ENCODE results near the gene RASGEF1C.

The RASGEF1C gene

DNA sequence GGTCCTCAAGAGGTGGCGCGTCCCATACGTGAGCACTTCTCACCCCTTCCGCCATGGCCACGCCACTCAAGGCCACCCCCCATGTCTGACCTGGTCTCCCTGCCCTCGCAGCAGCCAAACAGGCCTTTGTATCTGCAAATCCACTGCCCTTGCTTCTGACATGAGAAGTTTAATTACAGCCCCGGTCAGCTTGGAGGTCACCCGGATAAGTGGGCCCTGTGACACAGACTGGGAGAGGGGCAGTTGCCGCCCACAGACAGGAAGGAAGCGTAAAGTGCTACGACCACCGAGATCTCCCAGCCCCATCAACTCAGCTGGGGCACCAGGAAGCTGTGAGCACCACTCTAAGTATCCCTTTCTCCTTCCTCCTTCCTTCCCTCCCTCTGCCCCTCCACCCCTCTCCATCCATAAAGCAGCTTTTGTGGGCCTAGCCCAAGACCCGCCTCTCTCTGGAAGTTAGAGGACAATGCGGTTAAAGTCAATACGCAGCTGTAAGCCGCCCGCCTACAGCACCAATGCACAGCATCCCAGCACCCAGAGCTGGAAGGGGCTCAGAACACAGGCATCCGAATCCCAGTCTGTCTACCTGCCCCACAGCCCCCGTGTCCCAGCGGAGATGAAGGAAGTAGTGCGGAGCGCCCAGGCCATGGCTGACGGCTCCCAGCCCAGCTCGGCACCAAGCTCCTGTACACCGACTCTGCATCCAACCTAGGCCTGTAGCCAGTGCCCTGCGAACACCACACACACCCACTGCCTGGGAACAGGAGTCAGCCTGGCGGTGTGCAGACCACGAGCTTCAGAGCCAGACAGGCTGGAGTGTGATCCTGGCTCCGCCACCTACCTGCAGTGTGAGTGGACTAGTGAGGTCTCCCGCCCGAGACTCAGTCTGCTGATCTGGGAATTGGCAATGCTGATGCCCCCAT, 92.7 kb downstream of the RASGEF1C start:
- H3K4me1 ChIP-seq (ENCODE audit: control insufficient read depth, insufficient read depth, low read length): no peaks in the 10 kb centered on the region
- H3K36me3 ChIP-seq (ENCODE audit: control insufficient read depth, insufficient read depth, low read length): no peaks in the 10 kb centered on the region
- no peak overlapping the region for H3K9ac ChIP-seq (ENCODE audit: low read length)
- H3K27me3 ChIP-seq (ENCODE audit: control insufficient read depth, insufficient read depth, low read length): no peaks in the 10 kb centered on the region
- no peaks in the 10 kb centered on the region for H3K9me3 ChIP-seq (ENCODE audit: control insufficient read depth, low read length)
- no peak overlapping the region for H3K4me3 ChIP-seq (ENCODE audit: low read length)

DNA sequence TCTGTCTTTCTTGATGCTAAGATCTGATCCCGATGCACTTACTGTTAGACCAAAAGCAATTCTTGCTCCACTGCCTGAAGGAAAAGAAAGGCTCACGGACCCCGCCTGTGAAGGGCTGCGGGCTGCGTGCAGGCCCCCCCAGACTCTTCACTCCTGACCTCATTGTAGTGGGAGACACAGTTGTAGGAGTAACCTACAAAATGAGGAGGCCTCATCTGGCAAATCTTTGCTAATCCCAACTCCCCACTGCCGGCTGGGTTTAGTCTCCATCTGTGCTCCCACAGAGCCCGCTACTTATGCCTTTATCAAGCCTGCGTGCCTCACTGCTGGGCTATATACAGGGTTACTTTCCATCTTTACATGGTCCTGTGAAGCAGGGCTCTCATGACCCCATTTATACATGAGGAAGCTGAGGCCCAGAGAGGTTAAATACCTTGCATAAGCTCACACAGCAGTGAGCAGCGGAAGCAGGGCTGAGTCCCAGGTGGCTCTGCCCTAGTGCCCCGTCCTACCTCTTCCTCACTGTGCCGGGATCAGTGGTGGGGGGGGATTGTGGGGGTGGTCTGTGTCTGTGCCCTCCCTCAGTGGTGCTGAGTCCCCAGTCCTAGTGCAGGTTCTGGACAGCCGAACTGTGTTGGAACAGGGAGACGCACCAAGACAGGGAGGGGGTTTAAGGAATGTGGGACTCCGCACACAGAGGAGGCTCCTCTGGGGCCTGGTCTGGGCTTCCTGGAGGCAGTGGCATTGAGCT, 93.5 kb downstream of the RASGEF1C start:
- H3K4me1 ChIP-seq (ENCODE audit: control insufficient read depth, insufficient read depth, low read length): no peaks in the 10 kb centered on the region
- H3K9me3 ChIP-seq (ENCODE audit: control insufficient read depth, low read length): no peaks in the 10 kb centered on the region
- H3K36me3 ChIP-seq (ENCODE audit: control insufficient read depth, insufficient read depth, low read length): no peaks in the 10 kb centered on the region
- H3K4me3 ChIP-seq (ENCODE audit: low read length): no peak overlapping the region
- no peaks in the 10 kb centered on the region for H3K27me3 ChIP-seq (ENCODE audit: control insufficient read depth, insufficient read depth, low read length)
- no peak overlapping the region for H3K9ac ChIP-seq (ENCODE audit: low read length)

GRCh38 chr5:180114304-180115003, 94.6 kb downstream of the RASGEF1C start:
- H3K4me1 ChIP-seq (ENCODE audit: control insufficient read depth, insufficient read depth, low read length): no peaks in the 10 kb centered on the region
- H3K27me3 ChIP-seq (ENCODE audit: control insufficient read depth, insufficient read depth, low read length): no peaks in the 10 kb centered on the region
- H3K4me3 ChIP-seq (ENCODE audit: low read length): no peak overlapping the region
- H3K36me3 ChIP-seq (ENCODE audit: control insufficient read depth, insufficient read depth, low read length): no peaks in the 10 kb centered on the region
- H3K9ac ChIP-seq (ENCODE audit: low read length): no peak overlapping the region
- no peaks in the 10 kb centered on the region for H3K9me3 ChIP-seq (ENCODE audit: control insufficient read depth, low read length)

DNA sequence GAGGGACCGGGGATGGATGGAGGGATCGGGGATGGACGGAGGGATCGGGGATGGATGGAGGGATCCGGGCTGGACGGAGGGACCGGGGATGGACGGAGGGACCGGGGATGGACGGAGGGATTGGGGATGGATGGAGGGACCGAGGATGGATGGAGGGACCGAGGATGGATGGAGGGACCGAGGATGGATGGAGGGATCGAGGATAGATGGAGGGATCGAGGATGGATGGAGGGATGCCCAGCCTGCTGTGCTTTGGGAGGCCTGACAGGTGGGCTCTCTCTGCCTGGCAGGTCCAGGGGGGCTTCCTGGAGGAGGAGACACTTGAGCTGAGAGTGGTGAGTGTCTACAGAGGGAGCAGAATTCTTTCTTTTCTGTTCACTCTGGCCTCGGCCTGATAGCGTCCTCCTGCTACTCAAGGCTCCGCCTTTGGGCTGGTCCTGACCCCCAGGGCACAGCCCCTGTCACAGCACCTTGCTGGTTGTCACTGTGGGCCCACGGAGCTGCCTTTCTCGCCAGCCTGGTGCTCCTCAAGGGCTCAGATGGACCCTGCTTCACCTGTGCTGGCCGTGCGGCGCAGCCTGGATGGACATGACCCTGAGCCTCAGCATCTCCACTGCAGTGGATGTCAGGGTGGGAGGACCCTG, 95.2 kb downstream of the RASGEF1C start:
- Histone ChIP-seq H3K9ac (ENCODE audit: low read length) (no peak overlapping the region), H3K4me1 (ENCODE audit: control insufficient read depth, insufficient read depth, low read length) (no peaks in the 10 kb centered on the region), H3K36me3 (ENCODE audit: control insufficient read depth, insufficient read depth, low read length) (no peaks in the 10 kb centered on the region), H3K4me3 (ENCODE audit: low read length) (no peak overlapping the region), H3K27me3 (ENCODE audit: control insufficient read depth, insufficient read depth, low read length) (no peaks in the 10 kb centered on the region), H3K9me3 (ENCODE audit: control insufficient read depth, low read length) (no peaks in the 10 kb centered on the region)

GRCh38 chr5:180112181-180112861, 96.7 kb downstream of the RASGEF1C start:
- H3K9ac ChIP-seq (ENCODE audit: low read length): no peak overlapping the region

DNA sequence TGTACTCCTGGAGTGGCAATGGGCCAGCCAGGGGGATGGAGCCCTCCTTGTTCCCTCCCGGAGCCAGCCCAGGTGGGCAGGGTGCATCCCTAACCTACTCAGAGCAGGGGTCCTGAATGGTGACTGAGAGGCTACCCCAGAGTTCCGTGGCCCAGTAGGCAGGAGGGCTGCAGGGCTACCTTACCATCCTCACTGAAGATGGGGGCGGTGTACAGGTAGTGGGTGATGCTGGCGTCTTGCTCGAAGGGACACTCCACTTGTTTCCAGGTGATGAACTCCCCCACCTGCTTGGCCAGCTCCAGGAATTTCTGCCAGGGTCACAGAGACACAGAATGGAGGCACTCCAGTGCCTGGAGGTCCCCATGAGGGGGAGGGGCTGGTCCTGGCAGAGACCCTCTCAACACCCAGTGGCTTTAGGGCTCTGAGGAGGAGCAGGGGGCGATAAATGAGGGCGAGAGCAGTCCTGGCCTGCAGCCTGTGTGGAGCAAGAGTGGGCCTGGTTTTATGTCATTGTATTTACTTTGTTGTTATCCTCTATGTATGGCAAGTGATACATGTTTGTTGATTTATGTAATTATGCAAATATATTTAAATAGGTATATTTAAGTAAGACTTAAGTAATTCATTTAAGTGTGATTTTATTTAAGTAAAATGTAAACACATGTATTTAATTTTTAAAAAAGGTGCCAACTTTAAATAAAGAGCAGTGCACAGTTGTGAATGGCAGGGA, 97.6 kb downstream of the RASGEF1C start:
- no peaks in the 10 kb centered on the region for H3K27me3 ChIP-seq (ENCODE audit: control insufficient read depth, insufficient read depth, low read length)
- no peak overlapping the region for H3K4me3 ChIP-seq (ENCODE audit: low read length)
- H3K4me1 ChIP-seq (ENCODE audit: control insufficient read depth, insufficient read depth, low read length): no peaks in the 10 kb centered on the region
- no peak overlapping the region for H3K9ac ChIP-seq (ENCODE audit: low read length)
- no peaks in the 10 kb centered on the region for H3K36me3 ChIP-seq (ENCODE audit: control insufficient read depth, insufficient read depth, low read length)
- H3K9me3 ChIP-seq (ENCODE audit: control insufficient read depth, low read length): no peaks in the 10 kb centered on the region

More at GRCh38 chr5:180112181-180112861, 96.7 kb downstream of the RASGEF1C start:
- H3K27me3 ChIP-seq (ENCODE audit: control insufficient read depth, insufficient read depth, low read length): no peaks in the 10 kb centered on the region
- no peaks in the 10 kb centered on the region for H3K36me3 ChIP-seq (ENCODE audit: control insufficient read depth, insufficient read depth, low read length)
- H3K4me1 ChIP-seq (ENCODE audit: control insufficient read depth, insufficient read depth, low read length): no peaks in the 10 kb centered on the region
- H3K9me3 ChIP-seq (ENCODE audit: control insufficient read depth, low read length): no peaks in the 10 kb centered on the region
- no peak overlapping the region for H3K4me3 ChIP-seq (ENCODE audit: low read length)

DNA sequence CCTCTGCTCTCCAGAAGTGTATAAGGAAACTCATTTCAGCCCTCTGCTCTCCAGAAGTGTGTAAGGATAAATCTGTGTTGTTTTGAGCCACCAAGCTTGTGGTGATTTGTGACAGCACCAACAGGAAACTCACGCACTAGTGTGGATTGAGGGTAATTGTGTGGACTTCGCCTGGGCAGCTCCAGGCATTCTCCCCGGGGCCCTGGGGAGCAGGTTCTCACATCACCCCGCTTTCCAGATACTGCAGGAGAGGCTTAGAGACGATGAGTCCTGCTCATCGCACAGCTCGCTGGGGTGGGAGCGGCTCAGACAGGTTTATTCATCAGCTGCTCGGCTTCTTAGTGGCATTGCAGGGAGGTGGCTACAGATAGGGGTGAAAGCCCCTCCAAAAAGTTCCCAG, 99.1 kb downstream of the RASGEF1C start:
- Histone ChIP-seq H3K4me3 (ENCODE audit: low read length) (no peak overlapping the region), H3K36me3 (ENCODE audit: control insufficient read depth, insufficient read depth, low read length) (no peaks in the 10 kb centered on the region), H3K9ac (ENCODE audit: low read length) (no peak overlapping the region), H3K27me3 (ENCODE audit: control insufficient read depth, insufficient read depth, low read length) (no peaks in the 10 kb centered on the region), H3K4me1 (ENCODE audit: control insufficient read depth, insufficient read depth, low read length) (no peaks in the 10 kb centered on the region), H3K9me3 (ENCODE audit: control insufficient read depth, low read length) (no peaks in the 10 kb centered on the region)

DNA sequence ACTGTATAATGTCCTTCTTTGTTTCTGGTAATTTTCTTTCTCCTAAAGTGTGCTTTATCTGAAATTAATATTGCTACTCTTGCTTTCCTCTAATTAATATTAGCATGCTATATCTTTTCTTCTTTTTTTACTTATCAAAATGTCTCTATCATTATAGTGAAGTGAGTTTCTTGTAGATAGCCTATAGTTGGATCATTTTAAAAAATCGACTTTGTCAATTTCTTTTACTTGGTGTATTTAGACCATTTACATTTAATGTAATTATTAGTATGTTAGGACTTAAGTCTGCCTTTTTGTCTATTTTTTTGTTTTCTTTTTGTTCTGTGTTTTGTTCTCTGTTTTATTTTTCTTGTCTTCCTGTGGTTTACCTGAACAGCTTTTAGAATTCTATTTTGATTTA, 102.0 kb downstream of the RASGEF1C start:
- Histone ChIP-seq H3K36me3 (ENCODE audit: control insufficient read depth, insufficient read depth, low read length) (no peaks in the 10 kb centered on the region), H3K9ac (ENCODE audit: low read length) (no peak overlapping the region), H3K9me3 (ENCODE audit: control insufficient read depth, low read length) (no peaks in the 10 kb centered on the region), H3K27me3 (ENCODE audit: control insufficient read depth, insufficient read depth, low read length) (no peaks in the 10 kb centered on the region), H3K4me3 (ENCODE audit: low read length) (no peak overlapping the region), H3K4me1 (ENCODE audit: control insufficient read depth, insufficient read depth, low read length) (no peaks in the 10 kb centered on the region)

GRCh38 chr5:180105827-180106312, 103.1 kb downstream of the RASGEF1C start:
- Histone ChIP-seq H3K4me1 (ENCODE audit: control insufficient read depth, insufficient read depth, low read length) (no peaks in the 10 kb centered on the region), H3K27me3 (ENCODE audit: control insufficient read depth, insufficient read depth, low read length) (no peaks in the 10 kb centered on the region), H3K36me3 (ENCODE audit: control insufficient read depth, insufficient read depth, low read length) (no peaks in the 10 kb centered on the region), H3K9ac (ENCODE audit: low read length) (no peak overlapping the region), H3K4me3 (ENCODE audit: low read length) (no peak overlapping the region), H3K9me3 (ENCODE audit: control insufficient read depth, low read length) (no peaks in the 10 kb centered on the region)

GRCh38 chr5:180104168-180104530, 104.9 kb downstream of the RASGEF1C start:
- no peaks in the 10 kb centered on the region for H3K4me1 ChIP-seq (ENCODE audit: control insufficient read depth, insufficient read depth, low read length)
- H3K9ac ChIP-seq (ENCODE audit: low read length): no peak overlapping the region
- H3K36me3 ChIP-seq (ENCODE audit: control insufficient read depth, insufficient read depth, low read length): no peaks in the 10 kb centered on the region
- H3K27me3 ChIP-seq (ENCODE audit: control insufficient read depth, insufficient read depth, low read length): no peaks in the 10 kb centered on the region
- no peak overlapping the region for H3K4me3 ChIP-seq (ENCODE audit: low read length)
- no peaks in the 10 kb centered on the region for H3K9me3 ChIP-seq (ENCODE audit: control insufficient read depth, low read length)

All from mucosa of stomach (tissue), 1 donor.